ENCODE data around the gene KIAA0319L.

The KIAA0319L gene

DNA sequence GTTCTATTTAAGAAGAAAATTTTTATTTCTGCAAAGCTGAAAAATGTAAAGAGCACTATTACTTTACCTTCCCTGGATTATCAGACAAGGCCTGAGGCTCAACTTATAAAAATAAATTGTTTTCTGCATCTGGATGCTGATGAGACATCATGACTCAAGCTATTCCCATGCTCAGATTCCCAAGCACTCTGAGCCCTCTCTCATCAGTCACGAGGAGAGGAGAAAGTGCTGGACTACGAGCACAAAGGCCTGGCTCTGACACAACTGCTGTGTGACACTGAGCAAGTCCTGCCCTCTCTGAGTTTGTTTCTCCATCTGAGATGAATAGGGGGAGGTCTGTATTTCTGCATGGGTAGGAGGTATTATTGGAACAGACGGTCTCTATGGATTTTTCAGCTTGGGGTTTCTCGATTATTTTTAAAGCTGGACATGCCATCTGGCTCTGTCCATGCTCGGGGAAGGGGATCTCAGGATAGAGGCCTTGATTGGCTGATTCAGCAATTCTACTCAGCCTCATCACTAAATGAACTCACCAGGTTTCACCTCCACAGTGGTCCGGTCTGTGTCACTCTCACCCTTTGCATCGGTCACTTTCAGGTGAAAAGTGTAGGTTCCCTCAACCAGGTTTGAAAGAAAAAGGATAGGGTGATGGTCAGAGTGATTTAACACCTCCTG, 107.7 kb downstream of the KIAA0319L start:
- no peak for DNase-seq (ENCODE audit: low read depth in 2 of 2, low spot score in 1 of 2)

DNA sequence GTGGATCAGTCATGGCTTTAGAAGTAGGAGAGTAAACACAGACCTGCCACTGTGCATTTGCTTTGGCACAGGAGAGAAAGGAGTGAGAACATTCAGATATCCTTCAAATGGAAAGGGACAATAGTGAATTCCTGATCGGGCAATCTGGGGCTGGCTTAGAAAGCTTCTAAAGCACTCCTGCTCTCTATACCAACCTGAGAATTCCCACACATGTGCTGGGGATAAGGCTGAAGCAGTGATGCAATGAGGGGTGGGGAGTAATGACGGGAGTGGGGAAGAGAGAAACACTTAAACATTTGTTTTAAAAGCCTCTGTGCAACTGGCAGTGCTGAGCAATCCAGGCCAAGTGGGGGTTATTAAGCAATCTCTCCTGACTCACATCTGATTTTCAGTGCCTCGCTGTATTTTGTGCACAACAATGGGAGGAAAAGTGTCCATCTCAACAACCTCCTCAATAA, 108.8 kb downstream of the KIAA0319L start:
- no peak for DNase-seq (ENCODE audit: low read depth in 2 of 2, low spot score in 1 of 2)

DNA sequence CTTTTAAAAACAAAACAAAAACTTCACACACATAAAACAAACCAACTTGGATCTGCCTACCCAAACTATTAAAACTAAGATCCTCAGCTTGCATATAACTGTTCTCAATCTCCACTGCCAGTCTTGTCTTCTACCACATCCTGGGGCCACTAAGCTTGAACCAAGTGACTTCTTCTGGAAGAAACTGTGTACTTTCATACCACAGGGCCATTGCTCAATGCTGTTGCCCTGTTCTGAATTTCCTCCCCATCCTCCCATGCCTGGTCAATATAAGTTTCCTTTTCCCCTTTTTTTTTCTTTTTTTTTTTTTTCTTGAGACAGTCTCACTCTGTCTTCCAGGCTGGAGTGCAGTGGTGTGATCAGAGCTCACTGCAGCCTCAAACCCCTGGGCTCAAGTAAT, 109.9 kb downstream of the KIAA0319L start:
- no peak for DNase-seq (ENCODE audit: low read depth in 2 of 2, low spot score in 1 of 2)

DNA sequence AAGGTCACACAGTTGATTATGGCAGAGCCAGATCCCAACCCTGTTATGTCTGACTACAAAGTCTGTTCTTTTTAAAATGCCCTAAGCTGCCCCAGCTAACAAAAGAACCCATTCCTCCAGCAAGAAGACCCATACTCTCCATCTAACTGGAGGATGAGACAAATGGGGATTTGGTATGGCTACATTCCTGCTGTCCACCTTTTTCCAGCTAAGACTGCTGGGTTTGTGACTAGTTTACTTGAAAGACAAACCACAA, 112.8 kb downstream of the KIAA0319L start:
- DNase-seq (ENCODE audit: low read depth in 2 of 2, low spot score in 1 of 2): no peak

DNA sequence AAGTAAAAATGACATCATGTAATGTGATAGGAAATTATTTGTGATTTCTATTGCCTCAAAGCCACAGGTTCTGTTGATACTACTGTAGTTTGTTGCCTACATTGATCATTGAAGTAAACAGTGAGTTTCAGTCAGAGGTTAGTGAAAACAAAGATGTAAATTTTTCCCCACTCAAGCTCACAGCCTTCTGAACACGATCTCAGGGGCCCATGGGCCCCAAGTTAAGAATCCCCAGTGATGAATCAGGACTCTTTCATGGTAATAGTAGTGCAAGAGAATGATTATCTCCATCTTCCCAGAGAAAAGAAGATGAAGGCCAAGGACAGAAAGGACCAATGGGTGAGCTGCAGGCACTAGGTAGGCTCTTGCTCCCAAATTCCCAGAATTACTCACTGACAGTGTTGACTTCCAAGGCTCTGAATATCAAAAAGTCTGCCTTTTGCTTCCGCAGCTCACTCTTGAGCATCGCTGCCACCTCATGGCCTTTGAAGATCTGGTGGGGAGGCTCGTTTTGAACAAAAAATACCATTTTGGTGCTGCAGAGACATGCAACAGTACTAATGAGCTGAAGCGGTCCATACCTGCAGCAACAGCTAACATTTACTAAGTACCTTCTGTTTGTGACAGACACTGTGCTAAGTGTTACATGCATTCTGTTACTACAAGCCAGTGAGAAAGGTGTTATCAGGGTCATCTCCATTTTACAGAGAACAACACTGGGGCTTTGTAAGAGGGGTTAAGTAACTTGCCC, 113.3 kb downstream of the KIAA0319L start:
- no peak for DNase-seq (ENCODE audit: low read depth in 2 of 2, low spot score in 1 of 2)

DNA sequence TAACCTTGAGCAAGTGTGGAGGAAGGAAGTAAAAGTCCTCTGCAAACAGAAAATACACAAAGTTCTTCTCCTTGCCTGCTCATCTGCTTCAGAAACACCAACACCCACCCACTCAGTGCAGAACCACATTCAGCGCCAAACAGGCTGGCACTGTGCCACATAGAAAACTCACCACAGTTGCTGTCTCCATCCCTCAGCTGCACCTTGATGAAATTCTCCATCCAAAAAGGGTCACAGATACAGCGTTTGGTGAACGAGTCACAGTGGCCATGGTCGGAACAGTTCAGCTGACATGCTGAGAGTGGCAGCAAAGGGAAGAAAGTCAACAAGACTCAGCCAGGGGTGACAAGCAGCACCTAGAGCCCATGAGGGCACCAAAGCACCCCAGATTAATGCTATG, 114.5 kb downstream of the KIAA0319L start:
- DNase-seq (ENCODE audit: low read depth in 2 of 2, low spot score in 1 of 2): no peak

DNA sequence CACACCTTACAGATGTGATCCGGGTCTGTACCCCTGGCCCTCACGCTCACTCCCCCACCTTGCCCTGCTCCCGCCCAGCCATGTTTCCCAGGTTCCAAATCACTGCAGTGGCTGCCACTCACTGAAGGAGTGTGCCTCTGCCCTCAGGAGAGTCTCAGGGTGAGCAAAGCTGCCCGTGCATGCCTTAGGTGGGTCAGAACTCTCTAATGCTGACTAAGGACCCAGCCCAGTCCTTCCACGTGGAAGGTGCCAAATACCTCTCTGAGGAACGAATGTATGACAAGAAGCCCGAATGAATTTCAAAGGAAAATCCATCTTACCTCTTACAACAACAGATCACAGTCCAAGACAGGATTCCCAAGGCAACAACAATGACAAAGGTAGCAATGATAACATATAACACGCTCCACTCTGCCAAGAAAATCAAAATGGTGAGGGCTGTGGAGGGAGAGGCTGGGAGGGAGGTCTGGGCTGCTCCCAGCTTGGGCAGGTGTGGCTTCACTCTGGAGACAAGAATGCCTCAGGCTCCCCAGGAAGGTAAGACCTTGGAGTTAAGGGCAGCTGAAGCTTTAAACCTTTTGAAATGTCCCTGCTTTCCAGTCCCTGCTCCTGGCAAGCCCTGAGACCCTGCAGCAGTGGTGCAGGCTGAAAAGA, 115.2 kb downstream of the KIAA0319L start:
- no peak for DNase-seq (ENCODE audit: low read depth in 2 of 2, low spot score in 1 of 2)

DNA sequence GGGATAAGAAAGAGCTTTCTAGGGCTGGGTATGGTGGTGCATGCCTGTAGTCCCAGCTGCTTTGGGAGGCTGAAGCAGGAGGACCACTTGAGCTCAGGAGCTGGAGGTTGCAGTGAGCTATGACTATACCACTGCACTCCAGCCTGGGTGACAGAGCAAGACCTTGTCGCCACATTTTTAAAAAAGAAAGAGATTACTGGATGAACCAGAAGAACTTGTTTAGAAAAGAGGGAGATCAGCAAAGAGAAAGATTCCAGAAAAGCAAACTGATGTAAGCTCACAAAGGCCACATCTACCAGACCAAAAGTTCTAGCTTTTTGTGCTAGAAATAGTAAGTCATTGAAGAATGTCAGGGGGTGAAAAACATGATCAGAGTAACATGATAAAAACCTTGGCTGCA, 117.6 kb downstream of the KIAA0319L start:
- DNase-seq (ENCODE audit: low read depth in 2 of 2, low spot score in 1 of 2): no peak

DNA sequence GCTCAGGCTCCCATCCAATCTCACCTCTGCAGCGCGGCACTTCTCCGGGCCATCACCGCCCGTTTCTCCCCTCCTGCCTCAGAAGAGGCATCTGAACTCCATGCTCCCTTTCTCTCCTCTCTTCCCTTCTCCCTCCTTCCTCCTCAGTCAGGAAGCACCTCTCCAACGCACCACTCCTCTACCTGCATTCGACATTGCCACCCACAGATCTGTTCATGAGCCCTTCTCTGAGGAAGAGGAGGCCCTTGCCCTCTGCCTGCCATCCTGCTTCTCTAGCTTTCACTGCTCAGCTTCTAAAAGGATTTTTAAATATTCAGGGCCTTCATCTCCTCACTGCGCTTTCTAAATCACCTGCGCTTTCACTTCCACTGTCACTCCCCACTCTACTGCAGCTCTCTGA, 120.0 kb downstream of the KIAA0319L start:
- DNase-seq (ENCODE audit: low read depth in 2 of 2, low spot score in 1 of 2): no peak

DNA sequence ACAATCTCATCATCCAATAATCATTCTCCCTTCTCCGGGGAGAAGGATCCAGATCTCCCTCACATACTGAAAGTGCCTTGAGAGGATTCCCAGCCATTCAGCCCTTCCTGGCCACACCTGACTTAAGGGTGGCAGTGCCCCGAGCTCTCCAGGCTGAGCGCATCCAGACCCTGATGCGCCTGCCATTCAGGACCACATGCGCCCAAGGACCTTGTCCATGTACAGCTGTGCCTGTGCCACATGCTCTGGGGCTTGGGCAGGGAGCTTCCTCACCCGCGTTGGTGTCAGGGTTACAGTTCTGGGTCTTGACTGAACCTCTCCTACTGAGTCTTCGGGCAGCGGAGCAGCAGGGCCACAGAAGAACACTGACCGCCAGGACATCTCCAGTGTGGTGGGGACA, 121.1 kb downstream of the KIAA0319L start:
- no peak for DNase-seq (ENCODE audit: low read depth in 2 of 2, low spot score in 1 of 2)

DNA sequence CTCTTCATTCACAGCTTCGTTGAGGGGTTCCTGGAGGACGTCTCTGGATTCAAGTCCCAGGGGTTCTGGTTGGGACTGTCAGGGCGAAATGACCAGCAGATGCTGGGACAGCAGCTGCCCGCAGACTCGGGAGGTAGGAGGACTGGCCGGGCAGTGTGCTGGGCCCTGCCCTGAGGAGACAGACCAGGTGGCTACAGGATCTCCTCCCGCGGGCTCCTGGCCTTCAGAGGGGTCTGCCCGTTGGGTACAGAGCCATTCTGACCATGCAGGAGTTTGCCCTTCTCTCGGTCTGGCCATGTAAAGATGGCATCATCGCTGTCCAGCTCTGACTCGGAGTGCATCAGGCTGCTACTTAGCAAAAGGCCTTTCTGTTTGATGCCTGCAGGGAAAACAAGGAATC, 122.5 kb downstream of the KIAA0319L start:
- no peak for DNase-seq (ENCODE audit: low read depth in 2 of 2, low spot score in 1 of 2)

DNA sequence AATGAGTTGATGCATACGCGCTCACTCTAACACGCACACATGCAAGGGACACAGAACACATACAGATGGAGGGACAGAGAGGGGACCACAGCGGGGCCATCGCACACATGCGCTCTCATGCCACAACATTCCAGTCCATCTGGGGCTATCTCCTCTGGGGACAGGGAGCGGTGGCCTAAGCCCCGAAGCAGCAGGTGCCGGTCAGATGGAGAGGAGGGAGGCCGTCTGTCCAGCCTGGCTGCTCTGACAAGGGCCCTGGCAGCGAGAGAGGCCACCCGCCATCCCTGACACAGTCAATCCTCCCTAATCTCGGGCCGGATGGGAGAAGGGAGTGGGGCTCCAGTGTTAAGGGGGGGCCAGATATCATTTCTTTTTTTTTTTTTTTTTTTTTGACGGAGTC, 123.5 kb downstream of the KIAA0319L start:
- no peak for DNase-seq (ENCODE audit: low read depth in 2 of 2, low spot score in 1 of 2)

DNA sequence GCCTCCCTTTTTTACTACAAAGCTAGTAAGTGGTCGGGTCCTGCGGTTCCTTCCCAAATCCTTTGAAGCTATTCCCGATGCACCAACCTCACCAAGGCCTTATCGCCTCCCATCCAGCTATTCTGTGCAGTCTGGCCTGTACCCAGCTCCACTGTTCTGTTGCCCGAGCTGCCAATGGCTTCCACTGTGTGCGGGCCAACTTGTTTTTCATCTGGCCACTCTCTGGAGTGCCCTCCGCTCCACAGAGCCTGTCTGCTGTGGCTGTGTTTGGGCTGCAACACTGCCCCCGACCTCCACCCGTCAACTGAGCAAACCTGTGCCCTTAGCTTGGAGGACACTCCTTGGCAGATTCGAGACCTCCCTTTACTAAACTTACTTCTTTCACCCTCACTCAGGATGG, 125.0 kb downstream of the KIAA0319L start:
- no peak for DNase-seq (ENCODE audit: low read depth in 2 of 2, low spot score in 1 of 2)

DNA sequence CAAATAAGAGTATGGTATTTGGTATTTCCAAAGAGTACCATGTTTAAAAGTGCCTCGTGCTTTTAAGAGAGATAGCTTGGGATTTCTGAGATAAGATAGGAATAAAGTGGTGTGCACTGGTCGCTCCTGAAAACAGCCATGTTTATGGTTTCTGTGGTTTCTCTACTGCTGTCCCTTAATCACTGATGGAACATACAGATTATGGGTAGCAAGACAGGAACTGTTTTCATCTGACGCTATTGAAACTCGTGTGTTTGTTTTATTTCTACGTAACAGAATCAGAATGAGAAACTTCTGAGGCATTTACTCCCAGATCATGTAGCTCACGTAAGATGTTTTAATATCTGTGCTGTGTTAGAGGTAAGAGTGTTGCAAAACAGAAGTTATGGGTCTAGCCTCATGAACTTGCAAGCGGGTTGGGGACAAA, 126.0 kb downstream of the KIAA0319L start:
- no peak for DNase-seq (ENCODE audit: low read depth in 2 of 2, low spot score in 1 of 2)

DNA sequence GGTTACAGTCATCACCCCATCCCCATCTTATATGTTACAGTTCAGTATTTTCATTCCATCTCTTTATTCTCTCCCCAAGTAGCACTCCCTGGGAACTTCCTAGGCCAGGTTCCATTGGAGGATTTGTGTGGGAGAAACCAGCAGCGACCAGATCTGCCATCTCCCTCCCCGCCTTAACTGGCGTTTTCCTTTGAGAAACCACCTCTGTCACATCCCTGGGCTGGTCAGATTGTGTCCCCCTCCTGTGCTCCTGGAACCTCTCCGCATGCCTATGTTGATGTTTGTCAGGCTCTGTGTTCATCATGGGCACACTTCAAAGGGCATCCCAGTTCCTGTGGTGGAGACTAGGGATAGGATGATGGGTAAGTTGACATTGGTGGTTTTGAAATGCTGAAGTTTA, 126.4 kb downstream of the KIAA0319L start:
- no peak for DNase-seq (ENCODE audit: low read depth in 2 of 2, low spot score in 1 of 2)

DNA sequence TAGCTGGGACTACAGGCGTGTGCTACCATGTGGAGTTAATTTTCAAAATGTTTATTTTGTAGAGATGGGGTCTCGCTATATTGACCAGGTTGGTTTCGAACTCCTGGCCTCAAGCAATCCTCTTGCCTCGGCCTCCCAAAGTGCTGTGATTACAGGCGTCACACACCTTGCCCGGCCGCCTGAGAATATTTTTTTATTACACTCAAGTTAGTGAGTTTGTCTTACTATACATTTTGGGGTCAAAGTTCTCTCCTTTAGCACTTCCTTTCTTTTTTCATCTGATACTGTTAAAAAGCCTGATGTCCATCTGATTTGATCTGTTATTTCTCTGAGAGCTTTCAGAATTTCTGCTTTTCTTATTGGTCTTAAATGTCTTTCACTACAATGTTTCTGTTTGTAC, 128.8 kb downstream of the KIAA0319L start:
- no peak for DNase-seq (ENCODE audit: low read depth in 2 of 2, low spot score in 1 of 2)

DNA sequence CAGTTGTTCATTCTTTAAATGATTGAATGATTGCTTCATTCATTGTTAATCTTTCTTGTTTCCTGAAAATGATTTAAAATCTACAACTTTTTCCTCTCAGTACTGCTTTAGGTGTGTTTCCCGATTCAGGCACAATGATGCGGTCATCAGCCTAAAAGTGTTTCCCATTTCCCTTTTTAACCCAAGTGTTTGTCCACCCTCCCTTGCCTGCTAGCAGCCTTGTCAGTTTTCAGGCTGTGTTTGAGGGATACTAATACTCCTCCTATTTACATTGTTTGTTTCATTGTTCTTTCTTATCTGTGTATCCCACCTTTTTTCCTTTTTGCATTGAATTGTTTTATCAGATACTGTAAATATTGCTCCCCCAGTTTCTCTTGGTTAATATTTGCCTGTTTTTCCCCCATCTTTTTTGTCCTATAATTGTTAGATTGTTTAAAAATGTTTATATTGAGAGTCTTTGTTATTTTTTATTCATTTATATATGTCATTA, 131.1 kb downstream of the KIAA0319L start:
- DNase-seq (ENCODE audit: low read depth in 2 of 2, low spot score in 1 of 2): no peak

DNA sequence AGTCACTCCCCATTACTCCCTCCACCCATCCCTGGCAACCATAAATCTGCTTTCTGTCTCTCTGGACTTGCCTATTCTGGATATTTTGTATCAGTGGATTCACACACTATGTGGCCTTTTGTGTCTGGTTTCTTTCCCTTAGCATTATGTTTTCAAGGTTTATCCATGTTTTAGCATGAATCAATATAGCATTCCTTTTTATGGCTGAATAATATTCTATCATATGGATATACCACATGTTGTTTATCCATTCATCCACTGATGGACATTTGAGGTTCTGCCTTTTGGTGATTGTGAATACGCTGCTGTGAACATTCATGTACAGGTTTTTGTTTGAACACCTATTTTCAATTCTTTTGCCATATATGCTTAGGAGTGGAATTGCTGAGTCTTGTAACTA, 148.3 kb downstream of the KIAA0319L start:
- no peak for DNase-seq (ENCODE audit: low read depth in 2 of 2, low spot score in 1 of 2)

DNA sequence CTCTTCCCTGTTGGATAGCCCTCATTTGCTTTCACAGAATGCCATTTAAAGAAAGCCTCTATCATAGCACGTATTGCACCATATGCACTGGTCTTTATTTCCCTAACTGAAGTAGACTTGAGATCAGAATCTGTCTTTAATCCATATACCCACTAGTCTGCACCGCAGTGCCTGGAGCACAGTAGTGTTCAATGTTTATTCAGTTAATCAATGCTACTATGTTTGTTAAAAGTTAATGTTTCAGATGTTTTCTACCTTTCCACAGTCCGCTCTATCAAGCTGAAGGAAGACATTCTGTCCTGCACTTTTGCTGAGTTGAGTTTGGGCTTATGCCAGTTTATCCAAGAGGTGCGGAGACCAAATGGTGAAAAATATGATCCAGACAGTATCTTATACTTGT, 149.5 kb downstream of the KIAA0319L start:
- DNase-seq (ENCODE audit: low read depth in 2 of 2, low spot score in 1 of 2): no peak

DNA sequence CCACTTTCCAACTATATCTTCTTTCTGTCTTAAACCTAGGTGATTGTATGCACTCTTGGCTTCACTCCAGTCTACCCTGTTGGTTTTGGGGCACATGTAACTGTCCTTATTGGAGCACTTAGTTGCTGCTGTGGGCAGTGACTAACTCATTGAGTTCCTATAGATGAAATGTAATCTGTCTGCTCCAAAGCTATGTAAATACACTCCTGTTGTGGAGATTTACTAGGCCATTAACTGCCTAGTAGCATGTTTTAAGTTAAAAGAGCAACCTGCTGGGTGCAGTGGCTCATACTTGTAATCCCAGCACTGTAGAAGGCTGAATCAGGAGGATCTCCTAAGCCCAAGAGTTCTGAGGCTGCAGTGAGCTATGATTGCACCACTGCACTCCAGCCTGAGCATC, 151.1 kb downstream of the KIAA0319L start:
- DNase-seq (ENCODE audit: low read depth in 2 of 2, low spot score in 1 of 2): no peak

DNA sequence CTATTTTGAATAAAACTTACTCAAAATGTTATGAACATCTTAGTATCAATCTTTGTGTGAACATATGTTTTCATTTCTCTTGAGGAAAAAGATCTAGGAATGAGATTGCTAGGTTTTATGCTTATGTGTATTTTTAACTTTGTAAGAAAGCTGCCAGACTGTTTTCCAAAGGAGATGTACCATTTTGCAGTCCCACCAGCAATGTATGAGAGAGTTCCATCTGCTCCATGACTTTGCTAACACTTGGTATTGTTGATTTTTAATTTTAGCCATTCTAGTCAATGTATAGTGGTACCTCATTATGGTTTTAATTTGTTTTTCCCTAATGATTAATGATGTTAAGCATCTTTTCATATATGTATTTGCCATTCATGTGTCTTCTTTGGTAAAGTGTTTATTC, 156.2 kb downstream of the KIAA0319L start:
- no peak for DNase-seq (ENCODE audit: low read depth in 2 of 2, low spot score in 1 of 2)

DNA sequence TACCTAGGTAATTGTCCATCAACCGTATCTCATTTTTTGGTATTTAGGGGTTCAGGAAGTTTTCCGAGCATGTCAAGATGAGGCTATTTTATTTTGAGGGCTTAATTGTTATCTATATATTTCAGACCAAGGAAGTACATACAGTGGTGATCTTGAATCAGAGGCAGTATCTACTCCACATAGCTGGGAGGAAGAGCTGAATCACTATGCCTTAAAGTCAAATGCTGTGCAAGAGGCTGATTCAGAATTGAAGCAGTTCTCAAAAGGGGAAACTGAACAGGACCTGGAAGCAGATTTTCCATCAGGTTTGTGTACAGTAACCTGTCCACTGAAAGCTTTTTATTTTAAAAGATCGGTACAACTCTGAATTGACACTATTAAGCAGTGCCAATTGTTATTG, 158.5 kb downstream of the KIAA0319L start:
- DNase-seq (ENCODE audit: low read depth in 2 of 2, low spot score in 1 of 2): no peak

All from stimulated activated CD8-positive, alpha-beta memory T cell treated with anti-CD3 and anti-CD28 coated beads, Interleukin-4, amount 100 ng/mL, for 1 hour (primary cell).